Stimulated activated effector memory CD8-positive, alpha-beta T cell treated with anti-CD3 and anti-CD28 coated beads, Interleukin-12 subunit alpha, Interleukin-12 subunit beta, amount 100 ng/mL, for 72 hours (primary cell): ENCODE measurements around the gene PACS1.
"Not testable (repeated sequence)": the region's sequence is repeated elsewhere in the genome, so short reads cannot be mapped to it uniquely, and the experiment has no call there.

Experiments
- ATAC-seq: fragments of 150-1000 bp; cut with Tn5 transposase; 2 replicates; pipeline ENCODE4 v1.10.0; 2021
- DNase-seq, 2 donors: peaks; one replicate each; pipeline ENCODE4 v3.0.0; 2021 to 2022; ENCODE audit warnings: low spot score in 2 of 2
- H3K27ac Mint-ChIP-seq: one replicate; pipeline ENCODE4 v1.8.0; 2022; ENCODE audit warnings: mild to moderate bottlenecking, mixed read lengths
- H3K36me3 Mint-ChIP-seq: one replicate; pipeline ENCODE4 v1.8.0; 2022; ENCODE audit warnings: mild to moderate bottlenecking, mixed read lengths
- H3K4me1 Mint-ChIP-seq: one replicate; pipeline ENCODE4 v1.8.0; 2022; ENCODE audit warnings: mixed read lengths
- H3K4me3 Mint-ChIP-seq: one replicate; pipeline ENCODE4 v1.8.0; 2022; ENCODE audit warnings: mild to moderate bottlenecking, mixed read lengths
- H3K9me3 Mint-ChIP-seq: one replicate; pipeline ENCODE4 v1.8.0; 2022; ENCODE audit warnings: mixed read lengths

PACS1 gene

GRCh38 chr11:66106786-66107599 lies 36.9 kb downstream of the PACS1 start:
- DNase-seq (peak in 1 of 2 donors; percentile 25), ATAC-seq (peak; percentile 88)
- Mint-ChIP-seq H3K36me3 (peaks cover 6% of the 10 kb centered on the region), H3K27ac (peak overlapping the region; percentile 66), H3K4me1 (peaks cover 69% of the 10 kb centered on the region), H3K4me3 (peak overlapping the region; percentile 49), H3K9me3 (no peaks in the 10 kb centered on the region)

GRCh38 chr11:66107600-66108510 lies 37.8 kb downstream of the PACS1 start:
- ATAC-seq: peak; percentile 69
- DNase-seq: no peak
- H3K4me1 Mint-ChIP-seq: peaks cover 75% of the 10 kb centered on the region
- peak overlapping the region; percentile 49 for H3K4me3 Mint-ChIP-seq
- H3K36me3 Mint-ChIP-seq: peaks cover 6% of the 10 kb centered on the region
- peak overlapping the region; percentile 66 for H3K27ac Mint-ChIP-seq
- no peaks in the 10 kb centered on the region for H3K9me3 Mint-ChIP-seq

GRCh38 chr11:66109294-66109693 lies 39.2 kb downstream of the PACS1 start:
- DNase-seq: no peak
- H3K4me3 Mint-ChIP-seq: no peak overlapping the region
- H3K27ac Mint-ChIP-seq: no peak overlapping the region
- ATAC-seq: peak; percentile 80
- H3K36me3 Mint-ChIP-seq: no peaks in the 10 kb centered on the region
- H3K9me3 Mint-ChIP-seq: no peaks in the 10 kb centered on the region
- peaks cover 83% of the 10 kb centered on the region for H3K4me1 Mint-ChIP-seq

- peaks cover 76% of the 10 kb centered on the region for H3K4me1 Mint-ChIP-seq
- DNase-seq (no peak), ATAC-seq (no peak)
- H3K36me3 Mint-ChIP-seq: peaks cover 5% of the 10 kb centered on the region
- H3K4me3 Mint-ChIP-seq: no peak overlapping the region
- peak overlapping the region; percentile 86 for H3K27ac Mint-ChIP-seq
- no peaks in the 10 kb centered on the region for H3K9me3 Mint-ChIP-seq
These were observed 41.1 kb downstream of the PACS1 start for GRCh38 chr11:66111158-66111557.

DNA sequence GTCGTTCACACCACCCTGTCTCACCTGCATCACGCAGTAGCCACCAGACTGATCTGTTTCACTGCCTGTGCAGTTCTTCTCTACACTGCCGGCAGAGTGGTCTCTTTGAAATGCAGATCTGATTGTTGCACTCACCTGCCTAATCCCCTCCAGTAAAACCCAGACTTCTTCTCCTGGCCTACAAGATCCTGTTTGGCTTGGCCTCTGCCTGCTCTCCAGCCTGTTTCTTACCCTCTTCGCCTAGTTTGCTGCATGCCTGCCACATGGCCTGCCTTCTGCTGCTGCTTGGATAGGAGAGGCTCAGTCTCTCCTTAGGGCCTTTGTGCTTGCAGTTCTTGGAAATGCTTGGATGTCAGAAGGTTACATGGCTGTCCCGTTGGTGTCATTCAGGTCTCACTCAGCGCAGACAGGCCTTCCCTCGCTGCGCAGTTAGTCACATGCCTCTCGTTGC lies 42.0 kb downstream of the PACS1 start:
- H3K27ac Mint-ChIP-seq: peak overlapping the region; percentile 86
- H3K36me3 Mint-ChIP-seq: peaks cover 5% of the 10 kb centered on the region
- no peak for DNase-seq
- H3K4me3 Mint-ChIP-seq: no peak overlapping the region
- ATAC-seq: no peak
- peaks cover 80% of the 10 kb centered on the region for H3K4me1 Mint-ChIP-seq
- no peaks in the 10 kb centered on the region for H3K9me3 Mint-ChIP-seq

DNA sequence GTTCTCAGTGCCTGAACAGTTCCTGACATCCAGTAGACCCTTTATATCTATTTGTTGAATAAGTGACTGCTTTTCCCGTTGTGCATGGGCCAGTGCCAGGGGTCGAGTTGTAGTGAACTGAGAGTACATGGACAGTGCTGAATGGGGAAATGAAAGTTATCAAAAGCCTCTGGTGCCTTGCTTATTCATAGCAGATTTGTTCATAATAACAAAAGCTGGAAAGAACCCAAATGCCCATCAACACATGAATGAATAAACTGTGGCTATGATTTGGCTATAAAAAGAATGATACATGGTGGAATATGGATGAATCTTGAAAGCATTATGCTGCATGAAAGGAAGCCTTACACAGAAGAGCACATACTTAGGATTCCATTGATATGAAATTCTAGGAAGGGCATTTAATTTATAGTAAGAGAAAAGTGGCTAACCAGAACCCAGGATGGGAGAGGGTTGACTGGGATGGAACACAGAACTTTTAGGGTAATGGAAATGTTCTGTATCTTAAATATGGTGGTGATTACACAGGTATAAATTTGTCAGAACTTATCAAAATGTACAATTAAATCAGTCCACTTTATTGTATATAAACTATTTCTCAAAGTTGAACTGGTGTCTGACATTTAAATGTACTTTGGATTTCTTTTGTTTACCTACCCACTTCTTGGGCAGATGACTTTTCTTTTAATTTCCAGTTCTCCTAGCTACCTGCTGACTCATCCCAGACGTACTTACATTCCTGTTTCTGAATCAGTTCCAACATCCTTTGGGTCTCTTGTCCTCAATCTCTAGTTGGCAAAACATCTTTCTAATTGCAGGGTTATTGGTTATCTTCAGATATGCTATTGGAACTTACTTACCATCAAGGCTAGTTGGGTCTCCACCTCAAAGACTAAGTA lies 42.8 kb downstream of the PACS1 start:
- Mint-ChIP-seq H3K4me1 (peaks cover 80% of the 10 kb centered on the region), H3K27ac (peak overlapping the region; percentile 86), H3K4me3 (peak overlapping the region; percentile 27), H3K36me3 (peaks cover 5% of the 10 kb centered on the region), H3K9me3 (no peaks in the 10 kb centered on the region)
- no peak for DNase-seq
- peak; percentile 39 for ATAC-seq

GRCh38 chr11:66114957-66115356 lies 44.9 kb downstream of the PACS1 start:
- not testable (repeated sequence) for ATAC-seq, H3K36me3 Mint-ChIP-seq, DNase-seq, H3K9me3 Mint-ChIP-seq
- Mint-ChIP-seq H3K4me3 (peak overlapping the region; percentile 64), H3K4me1 (peaks cover 71% of the 10 kb centered on the region), H3K27ac (peak overlapping the region; percentile 91)

DNA sequence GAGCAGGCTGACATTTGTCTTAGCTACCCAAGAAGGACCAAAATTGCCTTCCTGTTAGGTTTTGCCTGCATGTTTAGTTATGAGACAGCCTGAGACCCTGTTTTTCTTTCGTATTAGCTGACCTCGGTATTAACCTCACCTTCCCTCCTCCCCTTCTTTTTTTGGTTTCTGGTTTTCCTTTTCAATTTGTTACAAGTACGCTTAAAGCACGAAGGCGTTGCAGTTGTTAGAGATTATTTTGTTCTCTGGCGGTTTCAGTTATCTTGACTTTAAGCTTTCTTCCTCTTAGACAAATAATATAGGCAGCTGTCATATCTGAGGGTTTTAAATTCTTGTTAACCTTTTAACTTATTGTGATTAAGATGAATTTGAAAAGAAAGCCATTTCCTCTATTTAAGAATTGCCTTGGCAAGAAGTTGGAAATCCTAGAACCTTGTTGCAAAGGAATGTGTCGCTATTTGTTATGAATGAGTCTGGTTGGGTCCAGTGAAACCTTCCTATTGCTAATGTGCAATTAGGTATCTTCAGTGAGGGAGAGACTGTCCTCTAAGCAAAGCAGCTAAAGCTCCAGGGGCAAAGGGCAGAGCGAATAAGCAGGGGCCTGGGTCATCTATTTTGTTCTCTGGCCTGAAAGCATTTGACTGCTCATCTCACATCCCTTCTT lies 45.7 kb downstream of the PACS1 start:
- Mint-ChIP-seq H3K36me3 (peaks cover 5% of the 10 kb centered on the region), H3K4me1 (peaks cover 75% of the 10 kb centered on the region), H3K4me3 (peak overlapping the region; percentile 64), H3K27ac (peak overlapping the region; percentile 91), H3K9me3 (no peaks in the 10 kb centered on the region)
- no peak for DNase-seq
- peak; percentile 80 for ATAC-seq

GRCh38 chr11:66116576-66117361 lies 46.7 kb downstream of the PACS1 start:
- Mint-ChIP-seq H3K36me3 (peaks cover 11% of the 10 kb centered on the region), H3K4me3 (peak overlapping the region; percentile 64), H3K4me1 (peaks cover 77% of the 10 kb centered on the region), H3K27ac (peak overlapping the region; percentile 91), H3K9me3 (no peaks in the 10 kb centered on the region)
- ATAC-seq (peak; percentile 68), DNase-seq (no peak)

GRCh38 chr11:66118847-66119246 lies 48.8 kb downstream of the PACS1 start:
- peak overlapping the region; percentile 56 for H3K27ac Mint-ChIP-seq
- H3K36me3 Mint-ChIP-seq: peaks cover 11% of the 10 kb centered on the region
- H3K9me3 Mint-ChIP-seq: no peaks in the 10 kb centered on the region
- H3K4me1 Mint-ChIP-seq: peaks cover 65% of the 10 kb centered on the region
- no peak overlapping the region for H3K4me3 Mint-ChIP-seq
- ATAC-seq: no peak
- DNase-seq: no peak

- Mint-ChIP-seq H3K4me1 (peaks cover 69% of the 10 kb centered on the region), H3K4me3 (no peak overlapping the region), H3K27ac (no peak overlapping the region)
These were observed 49.5 kb downstream of the PACS1 start for GRCh38 chr11:66119348-66120133.

DNA sequence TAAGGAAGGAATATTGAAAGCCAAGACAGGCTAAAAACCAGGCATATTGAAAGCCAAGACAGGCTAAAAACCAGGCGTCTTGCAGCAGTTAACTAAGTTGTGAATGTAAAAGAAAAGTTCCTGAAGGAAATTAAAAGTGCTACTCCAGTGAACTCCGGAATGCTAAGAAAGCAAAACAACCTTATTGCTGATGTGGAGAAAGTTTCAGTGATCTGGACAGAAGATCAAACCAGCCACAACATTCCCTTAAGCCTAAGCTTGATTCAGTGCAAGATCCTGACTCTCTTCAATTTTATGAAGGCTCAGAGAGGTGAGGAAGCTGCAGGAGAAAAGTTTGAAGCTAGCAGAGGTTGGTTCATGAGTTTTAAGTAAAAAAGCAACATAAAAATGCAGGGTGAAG lies 51.4 kb downstream of the PACS1 start:
- no peak overlapping the region for H3K4me3 Mint-ChIP-seq
- DNase-seq: no peak
- H3K27ac Mint-ChIP-seq: no peak overlapping the region
- no peak for ATAC-seq
- no peaks in the 10 kb centered on the region for H3K9me3 Mint-ChIP-seq
- peaks cover 71% of the 10 kb centered on the region for H3K4me1 Mint-ChIP-seq
- peaks cover 5% of the 10 kb centered on the region for H3K36me3 Mint-ChIP-seq

More at GRCh38 chr11:66119348-66120133, 49.5 kb downstream of the PACS1 start:
- DNase-seq: no peak
- H3K9me3 Mint-ChIP-seq: no peaks in the 10 kb centered on the region
- no peak for ATAC-seq
- peaks cover 11% of the 10 kb centered on the region for H3K36me3 Mint-ChIP-seq

GRCh38 chr11:66123902-66124301 lies 53.8 kb downstream of the PACS1 start:
- Mint-ChIP-seq H3K9me3 (no peaks in the 10 kb centered on the region), H3K27ac (no peak overlapping the region), H3K36me3 (peaks cover 5% of the 10 kb centered on the region), H3K4me3 (no peak overlapping the region), H3K4me1 (peaks cover 67% of the 10 kb centered on the region)
- ATAC-seq (no peak), DNase-seq (no peak)
